SK-N-SH (cell line): ENCODE results near the gene SLC44A2. TPM values are rescaled to one million over a fixed set of nuclear protein-coding genes. Genes with fewer than 3 reads are reported as not detected.

Source experiments
- CTCF ChIA-PET: fragments of 300-600, 350-600 bp; formaldehyde crosslinking; extraction: SDS; loops from one replicate; lab custom pipeline; 2021; lab: Yijun Ruan, JAX
- POLR2A ChIA-PET: fragments of 350-600 bp; sonication (Branson Sonifier 250); formaldehyde crosslinking; extraction: SDS; loops from one replicate; lab custom pipeline; 2020; ENCODE audit warnings: antibody characterized with exemption, inconsistent platforms; lab: Yijun Ruan, JAX
- DNase-seq: peaks from one replicate; pipeline ENCODE4 v3.0.0; 2012
- H2AFZ ChIP-seq: fragments of 200-600 bp; sonication (generic); 2 replicates; pipeline ENCODE4 v1.8.1; 2016; ENCODE audit warnings: antibody characterized with exemption, mild to moderate bottlenecking, low read depth
- H3F3A ChIP-seq: fragments of 200-600 bp; sonication (generic); replicated peaks from 2 replicates; pipeline ENCODE3; 2016; ENCODE audit warnings: antibody characterized with exemption, mild to moderate bottlenecking; ENCODE audit not compliant: insufficient read depth
- H3K27ac ChIP-seq, 2 experiments: fragments of 200-500 bp in 1 of 2; fragments of 200-600 bp in 1 of 2; sonication (Bioruptor generic) in 1 of 2; sonication (generic), shearing (Covaris generic) in 1 of 2; 2 replicates each; pipeline versions ENCODE4 v1.5.1 to v1.6.1; 2014 to 2016; ENCODE audit warnings: low read depth in 2 of 2, inconsistent platforms in 1 of 2, low read length in 1 of 2, mild to moderate bottlenecking in 1 of 2, mixed read lengths in 1 of 2
- H3K27me3 ChIP-seq: fragments of 200-600 bp; sonication (generic), shearing (Covaris generic); 2 replicates; pipeline ENCODE4 v1.6.1; 2016; ENCODE audit warnings: mixed run types; ENCODE audit not compliant: insufficient read depth
- H3K36me3 ChIP-seq, 2 experiments: fragments of 200-500 bp in 1 of 2; fragments of 200-600 bp in 1 of 2; sonication (Bioruptor generic) in 1 of 2; sonication (generic) in 1 of 2; replicated peaks in 1 of 2; 2 replicates each; pipeline versions ENCODE3 to v1.5.1; 2014 to 2016; ENCODE audit warnings: low read length in 1 of 2, mild to moderate bottlenecking in 1 of 2; ENCODE audit not compliant: insufficient read depth in 2 of 2, control insufficient read depth in 1 of 2
- H3K4me1 ChIP-seq, 2 experiments: fragments of 200-500 bp in 1 of 2; fragments of 200-600 bp in 1 of 2; sonication (Bioruptor generic) in 1 of 2; sonication (generic), shearing (Covaris generic) in 1 of 2; 2 replicates each; pipeline versions ENCODE4 v1.5.1 to v1.6.1; 2014 to 2016; ENCODE audit warnings: low read depth in 1 of 2, low read length in 1 of 2, mixed run types in 1 of 2; ENCODE audit not compliant: insufficient read depth in 2 of 2, control insufficient read depth in 1 of 2
- H3K4me2 ChIP-seq: fragments of 200-600 bp; sonication (generic), shearing (Covaris generic); 2 replicates; pipeline ENCODE4 v1.6.1; 2017; ENCODE audit warnings: mixed run types
- H3K4me3 ChIP-seq, 2 experiments: fragments of 200-500 bp in 1 of 2; fragments of 200-600 bp in 1 of 2; sonication (Bioruptor generic) in 1 of 2; sonication (generic), shearing (Covaris generic) in 1 of 2; 2 replicates each; pipeline versions ENCODE4 v1.5.1 to v1.8.1; 2014 to 2016; ENCODE audit warnings: low read depth in 2 of 2, inconsistent platforms in 1 of 2, low read length in 1 of 2, mild to moderate bottlenecking in 1 of 2, mixed read lengths in 1 of 2, moderate library complexity in 1 of 2
- H3K79me2 ChIP-seq: fragments of 200-600 bp; sonication (generic); 2 replicates; pipeline ENCODE4 v1.8.1; 2017; ENCODE audit warnings: mild to moderate bottlenecking; ENCODE audit not compliant: insufficient read depth
- H3K9ac ChIP-seq: fragments of 200-600 bp; sonication (generic); 2 replicates; pipeline ENCODE4 v1.6.1; 2017; ENCODE audit warnings: mixed run types
- H3K9me2 ChIP-seq: fragments of 200-600 bp; sonication (generic); 2 replicates; pipeline ENCODE4 v1.6.1; 2017; ENCODE audit warnings: mixed run types
- H3K9me3 ChIP-seq: fragments of 200-600 bp; sonication (generic); 2 replicates; pipeline ENCODE4 v1.6.1; 2017; ENCODE audit warnings: mixed run types, mild to moderate bottlenecking, moderate library complexity
- H4K20me1 ChIP-seq: fragments of 200-600 bp; sonication (generic); 2 replicates; pipeline ENCODE4 v1.6.1; 2017; ENCODE audit warnings: mild to moderate bottlenecking, mixed run types; ENCODE audit not compliant: insufficient read depth
- CHD2 ChIP-seq: fragments of 150-350 bp; IDR thresholded peaks from 2 replicates; pipeline ENCODE4 v1.6.1; 2018; ENCODE audit warnings: low read length; ENCODE audit not compliant: partially characterized antibody
- ELF1 ChIP-seq: IDR thresholded peaks from 2 replicates; pipeline ENCODE4 v1.4.0; 2012
- EZH2phosphoT487 ChIP-seq: fragments of 200-600 bp; sonication (generic); IDR thresholded peaks from 2 replicates; pipeline ENCODE4 v1.6.1; 2017; ENCODE audit warnings: low read depth, mixed run types, mild to moderate bottlenecking, antibody characterized with exemption, moderate library complexity, borderline replicate concordance
- FOSL2 ChIP-seq: IDR thresholded peaks from 2 replicates; pipeline ENCODE4 v1.4.0; 2012; ENCODE audit warnings: low read depth, mild to moderate bottlenecking, moderate library complexity, borderline replicate concordance
- FOXJ3 ChIP-seq: sonication (generic); formaldehyde crosslinking; IDR thresholded peaks from 2 replicates; pipeline ENCODE4 v1.5.1; 2020; ENCODE audit warnings: mild to moderate bottlenecking, missing genetic modification reagents
- GABPA ChIP-seq: IDR thresholded peaks from 2 replicates; pipeline ENCODE4 v1.4.0; 2012; ENCODE audit warnings: low read depth, mild to moderate bottlenecking
- GATA2 ChIP-seq: sonication (generic); formaldehyde crosslinking; IDR thresholded peaks from 2 replicates; pipeline ENCODE4 v1.5.0; 2020; ENCODE audit warnings: mild to moderate bottlenecking, missing genetic modification reagents
- JUND ChIP-seq: IDR thresholded peaks from 2 replicates; pipeline ENCODE4 v1.4.0; 2012
- MXI1 ChIP-seq: IDR thresholded peaks from 2 replicates; pipeline ENCODE4 v1.6.1; 2012; ENCODE audit warnings: mild to moderate bottlenecking, low read depth, low read length, improper control_type of control experiment
- NFIC ChIP-seq: IDR thresholded peaks from 2 replicates; pipeline ENCODE4 v1.4.0; 2012; ENCODE audit warnings: borderline replicate concordance
- RFX5 ChIP-seq: IDR thresholded peaks from 2 replicates; pipeline ENCODE4 v1.6.1; 2012; ENCODE audit warnings: mild to moderate bottlenecking, improper control_type of control experiment, low read length
- SIN3A ChIP-seq: IDR thresholded peaks from 2 replicates; pipeline ENCODE4 v1.6.1; 2012; ENCODE audit warnings: low read depth, mild to moderate bottlenecking, low read length, moderate library complexity, borderline replicate concordance
- SMC3 ChIP-seq: IDR thresholded peaks from 2 replicates; pipeline ENCODE4 v1.6.1; 2012; ENCODE audit warnings: low read depth, low read length, improper control_type of control experiment
- TCF12 ChIP-seq: IDR thresholded peaks from 2 replicates; pipeline ENCODE4 v1.4.0; 2012
- WGBS: methylation state at CpG from one replicate; pipeline ENCODE4 v1.1.6; 2017; ENCODE audit warnings: low lambda C conversion rate; 5-methylcytosine and 5-hydroxymethylcytosine counted together
- polyA plus RNA-seq, 3 experiments: library from polyadenylated mRNA; depleted of rRNA; stranded (reverse); fragments of >200 nt; gene quantifications; 2 replicates each; pipeline ENCODE4 v1.2.3, GENCODE V29; 2012
- TF ChIP-seq, protein P1 (sequence below): IDR thresholded peaks from 2 replicates; pipeline ENCODE4 v1.4.0; 2012; ENCODE audit warnings: low read depth
- TF ChIP-seq, protein P2 (sequence below): fragments of 150-350 bp; IDR thresholded peaks from 2 replicates; pipeline ENCODE4 v1.6.1; 2016; ENCODE audit warnings: mild to moderate bottlenecking, low read depth, low read length
- TF ChIP-seq, protein P3 (sequence below): fragments of 150-350 bp; IDR thresholded peaks from 2 replicates; pipeline ENCODE4 v1.6.1; 2017; ENCODE audit warnings: antibody characterized with exemption, low read length, low read depth, borderline replicate concordance
- TF ChIP-seq, protein P4 (sequence below): IDR thresholded peaks from 2 replicates; pipeline ENCODE4 v1.4.0; 2012; ENCODE audit warnings: low read depth, borderline replicate concordance
- TF ChIP-seq, protein P5 (sequence below): IDR thresholded peaks from 2 replicates; pipeline ENCODE4 v1.6.1; 2012; ENCODE audit warnings: mild to moderate bottlenecking, low read depth, low read length, moderate library complexity
- TF ChIP-seq, protein P6 (sequence below): IDR thresholded peaks from 2 replicates; pipeline ENCODE4; 2012

The SLC44A2 gene
- polyA plus RNA-seq, 1 of the 3 experiments (the other 2 are of a cell fraction): 61.4 TPM

DNA sequence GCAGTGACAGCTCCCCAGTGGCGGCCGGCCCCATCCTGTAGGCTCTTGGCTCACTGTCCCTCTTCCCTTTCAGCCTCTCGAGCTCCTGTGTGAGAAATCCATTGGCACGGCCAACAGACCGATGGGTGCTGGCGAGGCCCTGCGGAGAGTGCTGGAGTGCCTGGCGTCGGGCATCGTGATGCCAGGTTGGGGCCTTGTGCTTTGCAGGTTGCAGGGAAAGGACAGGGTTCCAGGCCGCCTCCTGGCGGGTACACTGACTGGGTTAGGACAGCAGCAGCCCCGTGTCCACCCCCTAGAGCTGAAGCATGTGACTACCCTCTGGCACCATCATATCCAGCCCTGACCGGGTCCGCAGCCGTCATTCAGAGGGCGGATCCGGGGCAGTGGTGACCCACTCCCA is 54.4 kb downstream of the SLC44A2 start:
- H4K20me1 ChIP-seq: peaks cover 81% of the 10 kb centered on the region
- WGBS: 96% methylated on average over 5 of the region's 18 CpGs
- H3K27me3 ChIP-seq: no peaks in the 10 kb centered on the region
- H3K9ac ChIP-seq: no peak overlapping the region
- CTCF ChIA-PET: interaction anchor here (1.0 to 1.2 kb wide), 3 partner anchors 9 to 35 kb away, joined by 3 to 7 read pairs (median 3); partner anchors contain the start of gene QTRT1
- H3K9me2 ChIP-seq: no peaks in the 10 kb centered on the region
- TF ChIP-seq, protein P1, sequence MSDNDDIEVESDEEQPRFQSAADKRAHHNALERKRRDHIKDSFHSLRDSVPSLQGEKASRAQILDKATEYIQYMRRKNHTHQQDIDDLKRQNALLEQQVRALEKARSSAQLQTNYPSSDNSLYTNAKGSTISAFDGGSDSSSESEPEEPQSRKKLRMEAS: no peak
- TF ChIP-seq FOXJ3 (CRISPR knock-in tag) (no peak), MXI1 (no peak), SIN3A (no peak), JUND (no peak), NFIC (no peak), RFX5 (no peak), EZH2phosphoT487 (no peak), FOSL2 (no peak), GATA2 (no peak), GABPA (no peak), CHD2 (no peak), TCF12 (no peak), SMC3 (no peak), ELF1 (no peak)
- TF ChIP-seq, protein P2, sequence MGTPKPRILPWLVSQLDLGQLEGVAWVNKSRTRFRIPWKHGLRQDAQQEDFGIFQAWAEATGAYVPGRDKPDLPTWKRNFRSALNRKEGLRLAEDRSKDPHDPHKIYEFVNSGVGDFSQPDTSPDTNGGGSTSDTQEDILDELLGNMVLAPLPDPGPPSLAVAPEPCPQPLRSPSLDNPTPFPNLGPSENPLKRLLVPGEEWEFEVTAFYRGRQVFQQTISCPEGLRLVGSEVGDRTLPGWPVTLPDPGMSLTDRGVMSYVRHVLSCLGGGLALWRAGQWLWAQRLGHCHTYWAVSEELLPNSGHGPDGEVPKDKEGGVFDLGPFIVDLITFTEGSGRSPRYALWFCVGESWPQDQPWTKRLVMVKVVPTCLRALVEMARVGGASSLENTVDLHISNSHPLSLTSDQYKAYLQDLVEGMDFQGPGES: no peak
- TF ChIP-seq, protein P3, sequence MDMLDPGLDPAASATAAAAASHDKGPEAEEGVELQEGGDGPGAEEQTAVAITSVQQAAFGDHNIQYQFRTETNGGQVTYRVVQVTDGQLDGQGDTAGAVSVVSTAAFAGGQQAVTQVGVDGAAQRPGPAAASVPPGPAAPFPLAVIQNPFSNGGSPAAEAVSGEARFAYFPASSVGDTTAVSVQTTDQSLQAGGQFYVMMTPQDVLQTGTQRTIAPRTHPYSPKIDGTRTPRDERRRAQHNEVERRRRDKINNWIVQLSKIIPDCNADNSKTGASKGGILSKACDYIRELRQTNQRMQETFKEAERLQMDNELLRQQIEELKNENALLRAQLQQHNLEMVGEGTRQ: no peak
- TF ChIP-seq, protein P4, sequence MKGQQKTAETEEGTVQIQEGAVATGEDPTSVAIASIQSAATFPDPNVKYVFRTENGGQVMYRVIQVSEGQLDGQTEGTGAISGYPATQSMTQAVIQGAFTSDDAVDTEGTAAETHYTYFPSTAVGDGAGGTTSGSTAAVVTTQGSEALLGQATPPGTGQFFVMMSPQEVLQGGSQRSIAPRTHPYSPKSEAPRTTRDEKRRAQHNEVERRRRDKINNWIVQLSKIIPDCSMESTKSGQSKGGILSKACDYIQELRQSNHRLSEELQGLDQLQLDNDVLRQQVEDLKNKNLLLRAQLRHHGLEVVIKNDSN: no peak
- TF ChIP-seq, protein P5, sequence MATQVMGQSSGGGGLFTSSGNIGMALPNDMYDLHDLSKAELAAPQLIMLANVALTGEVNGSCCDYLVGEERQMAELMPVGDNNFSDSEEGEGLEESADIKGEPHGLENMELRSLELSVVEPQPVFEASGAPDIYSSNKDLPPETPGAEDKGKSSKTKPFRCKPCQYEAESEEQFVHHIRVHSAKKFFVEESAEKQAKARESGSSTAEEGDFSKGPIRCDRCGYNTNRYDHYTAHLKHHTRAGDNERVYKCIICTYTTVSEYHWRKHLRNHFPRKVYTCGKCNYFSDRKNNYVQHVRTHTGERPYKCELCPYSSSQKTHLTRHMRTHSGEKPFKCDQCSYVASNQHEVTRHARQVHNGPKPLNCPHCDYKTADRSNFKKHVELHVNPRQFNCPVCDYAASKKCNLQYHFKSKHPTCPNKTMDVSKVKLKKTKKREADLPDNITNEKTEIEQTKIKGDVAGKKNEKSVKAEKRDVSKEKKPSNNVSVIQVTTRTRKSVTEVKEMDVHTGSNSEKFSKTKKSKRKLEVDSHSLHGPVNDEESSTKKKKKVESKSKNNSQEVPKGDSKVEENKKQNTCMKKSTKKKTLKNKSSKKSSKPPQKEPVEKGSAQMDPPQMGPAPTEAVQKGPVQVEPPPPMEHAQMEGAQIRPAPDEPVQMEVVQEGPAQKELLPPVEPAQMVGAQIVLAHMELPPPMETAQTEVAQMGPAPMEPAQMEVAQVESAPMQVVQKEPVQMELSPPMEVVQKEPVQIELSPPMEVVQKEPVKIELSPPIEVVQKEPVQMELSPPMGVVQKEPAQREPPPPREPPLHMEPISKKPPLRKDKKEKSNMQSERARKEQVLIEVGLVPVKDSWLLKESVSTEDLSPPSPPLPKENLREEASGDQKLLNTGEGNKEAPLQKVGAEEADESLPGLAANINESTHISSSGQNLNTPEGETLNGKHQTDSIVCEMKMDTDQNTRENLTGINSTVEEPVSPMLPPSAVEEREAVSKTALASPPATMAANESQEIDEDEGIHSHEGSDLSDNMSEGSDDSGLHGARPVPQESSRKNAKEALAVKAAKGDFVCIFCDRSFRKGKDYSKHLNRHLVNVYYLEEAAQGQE: no peak
- TF ChIP-seq, protein P6, sequence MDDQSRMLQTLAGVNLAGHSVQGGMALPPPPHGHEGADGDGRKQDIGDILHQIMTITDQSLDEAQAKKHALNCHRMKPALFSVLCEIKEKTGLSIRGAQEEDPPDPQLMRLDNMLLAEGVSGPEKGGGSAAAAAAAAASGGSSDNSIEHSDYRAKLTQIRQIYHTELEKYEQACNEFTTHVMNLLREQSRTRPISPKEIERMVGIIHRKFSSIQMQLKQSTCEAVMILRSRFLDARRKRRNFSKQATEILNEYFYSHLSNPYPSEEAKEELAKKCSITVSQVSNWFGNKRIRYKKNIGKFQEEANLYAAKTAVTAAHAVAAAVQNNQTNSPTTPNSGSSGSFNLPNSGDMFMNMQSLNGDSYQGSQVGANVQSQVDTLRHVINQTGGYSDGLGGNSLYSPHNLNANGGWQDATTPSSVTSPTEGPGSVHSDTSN: no peak
- TF ChIP-seq, all 33 proteins: peak for 0
- H3K79me2 ChIP-seq: peaks cover 70% of the 10 kb centered on the region
- H3K4me3 ChIP-seq: no peak overlapping the region
- DNase-seq: no peak
- no peak overlapping the region for H3K27ac ChIP-seq
- H3F3A ChIP-seq: peaks cover 2% of the 10 kb centered on the region
- POLR2A ChIA-PET: no interaction called here
- no peak overlapping the region for H2AFZ ChIP-seq
- H3K4me2 ChIP-seq: no peak overlapping the region
- peaks cover 81 to 94% of the 10 kb centered on the region in 2 experiments for H3K36me3 ChIP-seq
- no peaks in the 10 kb centered on the region for H3K9me3 ChIP-seq
- H3K4me1 ChIP-seq: no peaks in the 10 kb centered on the region; a peak in 1 of 4 replicates
